Measurements from ENCODE around the gene SLC35F3. TPM values are rescaled to one million over a fixed set of nuclear protein-coding genes. Genes with fewer than 3 reads are reported as not detected.

Gene SLC35F3
- not detected in 2 replicates for total RNA-seq

GRCh38 chr1:233904633-233905415 is at the start of gene SLC35F3:
Gene SLC35F3, plus strand, starts transcription at chr1:233904676.

GRCh38 chr1:234373064-234373958 is 468.8 kb downstream of the SLC35F3 start, which contains the start of gene COA6:
Gene COA6, plus strand, starts transcription at chr1:234373456. Its CDS starts 11 bp downstream, at chr1:234373467.

Small RNA genes within 50 kb of the gene (small RNA-seq; reads per million reads assigned to genes)
- not detected for gene MIR4671
